B cell (primary cell): ENCODE results near the gene LCN10. TPM values are rescaled to one million over a fixed set of nuclear protein-coding genes. Genes with fewer than 3 reads are reported as not detected.
A peak's percentile ranks its signal among the peaks of the same experiment; 100 is the strongest.

Experiments used
- ATAC-seq: fragments of 200-7000 bp; cut with Tn5 transposase; one replicate; pipeline ENCODE4 v1.10.0; 2021; ENCODE audit warnings: low read depth, mild to moderate bottlenecking, moderate number of reproducible peaks, moderate library complexity
- CTCF ChIA-PET: fragments of 350-600 bp; sonication (Branson Sonifier 250); formaldehyde crosslinking; loops from one replicate; lab custom pipeline; 2021; ENCODE audit warnings: antibody characterized with exemption, inconsistent platforms; lab: Charles Lee
- POLR2A ChIA-PET: fragments of 350-600 bp; sonication (Branson Sonifier 250); formaldehyde crosslinking; loops from one replicate; lab custom pipeline; 2021; ENCODE audit warnings: antibody characterized with exemption; lab: Charles Lee
- DNase-seq: peaks from one replicate; pipeline ENCODE4 v3.0.0; 2013
- H2AFZ ChIP-seq: 2 replicates; pipeline ENCODE4 v1.6.1; 2012; ENCODE audit warnings: mild to moderate bottlenecking, low read depth, low read length; ENCODE audit not compliant: insufficient read depth, poor library complexity, severe bottlenecking
- H3K27ac ChIP-seq, 2 donors: 1 replicate in 1 of 2; 2 replicates in 1 of 2; pipeline ENCODE4 v1.5.1; 2012 to 2013; ENCODE audit warnings: low read length in 2 of 2, mild to moderate bottlenecking in 2 of 2, moderate library complexity in 1 of 2
- H3K27me3 ChIP-seq, 4 experiments: fragments of 200-600 bp in 1 of 4; sonication (generic) in 1 of 4; replicated peaks in 1 of 4; 1 replicate in 2 of 4; 2 replicates in 2 of 4; pipeline versions ENCODE4 v1.6.1 to v1.7.0; 2013 to 2016; ENCODE audit warnings: low read length in 3 of 4, mild to moderate bottlenecking in 2 of 4, mixed read lengths in 1 of 4, moderate library complexity in 1 of 4; ENCODE audit not compliant: insufficient read depth in 4 of 4, control insufficient read depth in 3 of 4; ENCODE audit errors: control extremely low read depth in 1 of 4
- H3K36me3 ChIP-seq, 2 experiments: replicated peaks in 1 of 2; 1 replicate in 1 of 2; 2 replicates in 1 of 2; pipeline versions ENCODE4 v1.6.1 to v1.7.1; 2013; ENCODE audit warnings: low read length in 1 of 2; ENCODE audit not compliant: insufficient read depth in 2 of 2, control insufficient read depth in 1 of 2; ENCODE audit errors: control extremely low read depth in 1 of 2, extremely low read depth in 1 of 2
- H3K4me1 ChIP-seq, 2 donors: fragments of 200-600 bp in 1 of 2; sonication (generic) in 1 of 2; 1 replicate in 1 of 2; 2 replicates in 1 of 2; pipeline versions ENCODE4 v1.5.1 to v1.6.1; 2013 to 2017; ENCODE audit warnings: low read length in 2 of 2; ENCODE audit not compliant: control insufficient read depth in 2 of 2, insufficient read depth in 2 of 2
- H3K4me2 ChIP-seq: replicated peaks from 2 replicates; pipeline ENCODE3; 2012; ENCODE audit warnings: mild to moderate bottlenecking, low read depth, low read length; ENCODE audit not compliant: poor library complexity, severe bottlenecking
- H3K4me3 ChIP-seq, 5 experiments: fragments of 200-600 bp in 1 of 5; sonication (generic) in 1 of 5; 1 replicate in 3 of 5; 2 replicates in 2 of 5; pipeline versions ENCODE4 v1.5.1 to v1.7.0; 2011 to 2016; ENCODE audit warnings: low read length in 4 of 5, mild to moderate bottlenecking in 4 of 5, low read depth in 2 of 5, control low read depth in 1 of 5, moderate library complexity in 1 of 5; ENCODE audit not compliant: insufficient read depth in 1 of 5; ENCODE audit errors: control extremely low read depth in 1 of 5, extremely low read depth in 1 of 5
- H3K79me2 ChIP-seq: fragments of 200-600 bp; sonication (generic); one replicate; pipeline ENCODE4 v1.6.0; 2016; ENCODE audit warnings: low read length; ENCODE audit not compliant: control insufficient read depth, insufficient read depth
- H3K9ac ChIP-seq: fragments of 200-600 bp; sonication (generic); 2 replicates; pipeline ENCODE4 v1.6.1; 2017; ENCODE audit warnings: mild to moderate bottlenecking, low read length, moderate library complexity
- H3K9me3 ChIP-seq, 3 donors: one replicate each; pipeline versions ENCODE4 v1.6.1 to v1.7.1; 2013; ENCODE audit warnings: low read length in 2 of 3; ENCODE audit not compliant: control insufficient read depth in 2 of 3, insufficient read depth in 1 of 3; ENCODE audit errors: control extremely low read depth in 1 of 3
- H4K20me1 ChIP-seq: 2 replicates; pipeline ENCODE4 v1.6.0; 2012; ENCODE audit warnings: mild to moderate bottlenecking, low read length; ENCODE audit not compliant: insufficient read depth, control insufficient read depth, poor library complexity, severe bottlenecking
- H3K27ac Mint-ChIP-seq: one replicate; pipeline ENCODE4 v1.8.0; 2021; ENCODE audit warnings: mixed read lengths
- H3K27me3 Mint-ChIP-seq: one replicate; pipeline ENCODE4 v1.8.0; 2021; ENCODE audit warnings: mixed read lengths
- H3K4me1 Mint-ChIP-seq: one replicate; pipeline ENCODE4 v1.8.0; 2021; ENCODE audit warnings: mixed read lengths
- H3K4me3 Mint-ChIP-seq: one replicate; pipeline ENCODE4 v1.8.0; 2021; ENCODE audit warnings: mixed read lengths
- H3K9me3 Mint-ChIP-seq: one replicate; pipeline ENCODE4 v1.8.0; 2022; ENCODE audit warnings: mixed read lengths; ENCODE audit not compliant: insufficient read depth
- EZH2 ChIP-seq: IDR thresholded peaks from 2 replicates; pipeline ENCODE4 v1.6.1; 2012; ENCODE audit warnings: borderline replicate concordance, low read depth, mild to moderate bottlenecking, moderate library complexity, low read length; ENCODE audit not compliant: insufficient read depth, poor library complexity, severe bottlenecking
- WGBS: methylation state at CpG from one replicate; pipeline ENCODE4 v1.1.5; 2013; ENCODE audit warnings: missing lambda C conversion rate; ENCODE audit not compliant: insufficient coverage; 5-methylcytosine and 5-hydroxymethylcytosine counted together
- intact Hi-C: fragments of 100-400 bp; cut with micrococcal nuclease; formaldehyde crosslinking; loops from one replicate; pipeline ENCODE4 v1.10.0; 2022
- polyA plus RNA-seq: library from polyadenylated mRNA; depleted of rRNA; stranded (reverse); fragments of >200 nt; gene quantifications from 2 replicates; pipeline ENCODE4 v1.2.3, GENCODE V29; 2012
- total RNA-seq, 2 donors: library from RNA; stranded (reverse); fragments of 120-200 nt in 1 of 2; gene quantifications; 1 replicate in 1 of 2; 2 replicates in 1 of 2; pipeline versions ENCODE4 v1.2.3 to v1.2.4, GENCODE V29; 2013 to 2022
- TF ChIP-seq, protein P1 (sequence below): fragments of 200-600 bp; IDR thresholded peaks from one replicate; pipeline ENCODE4 v1.8.0; 2022; ENCODE audit warnings: antibody characterized with exemption, mild to moderate bottlenecking

LCN10 gene
- total and polyA plus RNA-seq, 2 donors (not counting 1 experiment from before 2014, with no cell fraction given), result 76.3 to 93.0 TPM

DNA sequence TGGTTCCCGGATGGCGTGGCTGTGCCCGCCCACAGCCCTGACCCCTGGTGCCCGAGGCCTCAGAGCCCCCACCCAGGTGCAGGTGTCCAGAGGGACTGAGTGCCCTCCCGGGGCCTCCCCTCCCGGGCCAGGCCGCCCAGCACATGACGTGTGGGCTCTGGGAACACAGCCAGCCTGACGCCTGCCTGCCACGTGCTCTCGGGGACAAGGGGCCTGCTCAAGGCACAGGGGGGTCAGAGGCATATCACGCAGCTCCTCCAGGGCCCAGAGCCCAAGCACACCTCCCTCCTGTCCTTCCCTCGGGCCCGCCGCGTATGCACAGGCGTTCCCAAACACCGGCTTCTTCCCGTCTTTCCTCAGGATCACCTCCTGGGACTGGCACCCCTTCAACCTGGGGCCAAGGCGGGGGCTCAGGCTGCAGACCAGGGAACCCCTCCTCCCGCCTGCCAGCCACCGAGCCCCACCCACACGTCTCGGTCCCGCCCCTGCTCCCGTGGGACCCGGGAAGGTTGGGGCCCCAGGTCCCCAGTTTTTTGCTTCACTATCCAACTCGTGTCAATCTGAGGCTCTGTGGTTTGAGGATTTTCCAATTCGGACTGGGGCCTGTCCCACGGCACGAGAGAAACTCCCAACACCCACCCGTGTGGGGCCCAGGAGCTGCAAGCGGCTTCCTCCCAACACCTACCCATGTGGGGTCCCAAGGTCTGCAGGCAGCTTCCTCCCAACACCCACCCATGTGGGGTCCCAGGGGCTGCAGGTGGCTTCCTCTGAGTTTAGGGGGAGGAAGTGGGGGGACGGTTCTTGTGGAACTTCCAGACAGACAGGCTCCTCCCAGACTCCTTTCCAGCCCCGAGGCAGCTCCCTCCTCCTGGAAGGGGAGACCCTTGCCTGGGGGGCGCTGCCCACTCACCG lies 1.5 kb downstream of the LCN10 start:
- ChIA-PET POLR2A (interaction anchor here (0.6 to 3.4 kb wide), 8 partner anchors 9 to 59 kb away, joined by 3 to 53 read pairs (median 8); partner anchors contain the start of gene LCN8), CTCF (interaction anchor here (0.9 to 3.9 kb wide), 7 partner anchors 13 to 255 kb away, joined by 3 to 46 read pairs (median 5); partner anchors contain the start of gene LCN8)
- Histone ChIP-seq H3K9me3 (no peaks in the 10 kb centered on the region), H3K27ac (peak overlapping the region; percentile 82 to 83), H3K4me1 (peaks cover 22 to 41% of the 10 kb centered on the region in 2 donors), H3K4me2 (peak overlapping the region; percentile 91), H3K9ac (peak overlapping the region; percentile 94), H4K20me1 (peaks cover 32% of the 10 kb centered on the region), H3K27me3 (no peaks in the 10 kb centered on the region), H2AFZ (peak overlapping the region; percentile 80), H3K36me3 (peaks cover 0 to 19% of the 10 kb centered on the region in 2 experiments), H3K4me3 (peak overlapping the region; percentile 31 to 97 (median 77)), H3K79me2 (peaks cover 36% of the 10 kb centered on the region)
- Mint-ChIP-seq H3K4me3 (peak overlapping the region; percentile 91), H3K9me3 (no peaks in the 10 kb centered on the region), H3K4me1 (peaks cover 38% of the 10 kb centered on the region), H3K27me3 (no peaks in the 10 kb centered on the region), H3K27ac (peak overlapping the region; percentile 94)
- WGBS, result 22% methylated on average over 32 of the region's 37 CpGs
- ATAC-seq (peak; percentile 28), DNase-seq (no peak)
- no peak for TF ChIP-seq EZH2
- TF ChIP-seq, protein P1, sequence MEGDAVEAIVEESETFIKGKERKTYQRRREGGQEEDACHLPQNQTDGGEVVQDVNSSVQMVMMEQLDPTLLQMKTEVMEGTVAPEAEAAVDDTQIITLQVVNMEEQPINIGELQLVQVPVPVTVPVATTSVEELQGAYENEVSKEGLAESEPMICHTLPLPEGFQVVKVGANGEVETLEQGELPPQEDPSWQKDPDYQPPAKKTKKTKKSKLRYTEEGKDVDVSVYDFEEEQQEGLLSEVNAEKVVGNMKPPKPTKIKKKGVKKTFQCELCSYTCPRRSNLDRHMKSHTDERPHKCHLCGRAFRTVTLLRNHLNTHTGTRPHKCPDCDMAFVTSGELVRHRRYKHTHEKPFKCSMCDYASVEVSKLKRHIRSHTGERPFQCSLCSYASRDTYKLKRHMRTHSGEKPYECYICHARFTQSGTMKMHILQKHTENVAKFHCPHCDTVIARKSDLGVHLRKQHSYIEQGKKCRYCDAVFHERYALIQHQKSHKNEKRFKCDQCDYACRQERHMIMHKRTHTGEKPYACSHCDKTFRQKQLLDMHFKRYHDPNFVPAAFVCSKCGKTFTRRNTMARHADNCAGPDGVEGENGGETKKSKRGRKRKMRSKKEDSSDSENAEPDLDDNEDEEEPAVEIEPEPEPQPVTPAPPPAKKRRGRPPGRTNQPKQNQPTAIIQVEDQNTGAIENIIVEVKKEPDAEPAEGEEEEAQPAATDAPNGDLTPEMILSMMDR, result no peak
- intact Hi-C loops, result loop anchor here (1.0 kb wide), 1 partner anchor 8 kb away; no protein-coding TSS in a partner anchor
